ENCODE measurements around the gene ODAD4.
"Not testable (repeated sequence)": the region's sequence is repeated elsewhere in the genome, so short reads cannot be mapped to it uniquely, and the experiment has no call there.

ODAD4 gene

GRCh38 chr17:42005166-42005565 lies 74.7 kb downstream of the ODAD4 start:
- DNase-seq: no peak

GRCh38 chr17:42009170-42009569 lies 78.8 kb downstream of the ODAD4 start:
- no peak for DNase-seq

GRCh38 chr17:42010266-42010680 lies 79.9 kb downstream of the ODAD4 start:
- not testable (repeated sequence) for DNase-seq

- no peak for DNase-seq
Measured at GRCh38 chr17:42010898-42011516, 80.6 kb downstream of the ODAD4 start.

GRCh38 chr17:42012363-42012762 lies 81.9 kb downstream of the ODAD4 start:
- not testable (repeated sequence) for DNase-seq

- not testable (repeated sequence) for DNase-seq
Measured at GRCh38 chr17:42013740-42014139, 83.3 kb downstream of the ODAD4 start.
